Thyroid gland (tissue), 4 donors: ENCODE measurements around the gene SIGLEC1.

Experiments used
- POLR2A ChIP-seq, 2 donors: fragments of 450-650 bp; IDR thresholded peaks; one replicate each; pipeline ENCODE4 v1.6.1; 2017; ENCODE audit warnings: antibody characterized with exemption in 2 of 2, mild to moderate bottlenecking in 2 of 2, moderate library complexity in 1 of 2
- TF ChIP-seq, protein P1 (sequence below), 6 experiments: fragments of 200-600 bp in 3 of 6; fragments of 450-650 bp in 3 of 6; sonication (generic) in 3 of 6; IDR thresholded peaks; one replicate each; pipeline ENCODE4 v1.5.1; 2016 to 2019; ENCODE audit warnings: antibody characterized with exemption in 6 of 6, mild to moderate bottlenecking in 2 of 6, inconsistent platforms in 1 of 6, moderate library complexity in 1 of 6

DNA sequence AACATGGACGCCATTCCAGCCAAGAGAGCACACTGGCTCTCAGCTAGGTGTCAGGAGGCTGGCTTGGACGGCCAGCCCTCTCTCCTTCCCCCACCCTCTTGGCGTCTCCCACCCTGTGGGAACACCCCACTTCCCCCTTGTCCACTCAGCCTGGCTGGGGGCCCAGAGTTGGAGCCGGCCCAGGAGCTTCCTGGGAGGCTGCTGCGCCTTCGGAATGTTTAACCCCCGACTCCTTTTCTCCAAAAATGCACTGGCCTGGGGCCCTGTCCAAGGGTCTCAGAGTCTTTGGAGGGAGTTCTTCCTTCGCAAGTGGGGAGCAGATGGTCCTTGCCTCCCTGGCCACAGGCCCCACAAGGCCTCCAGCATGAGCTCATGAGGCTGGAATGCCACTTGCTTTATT lies 34.7 kb downstream of the SIGLEC1 start:
- TF ChIP-seq, protein P1, sequence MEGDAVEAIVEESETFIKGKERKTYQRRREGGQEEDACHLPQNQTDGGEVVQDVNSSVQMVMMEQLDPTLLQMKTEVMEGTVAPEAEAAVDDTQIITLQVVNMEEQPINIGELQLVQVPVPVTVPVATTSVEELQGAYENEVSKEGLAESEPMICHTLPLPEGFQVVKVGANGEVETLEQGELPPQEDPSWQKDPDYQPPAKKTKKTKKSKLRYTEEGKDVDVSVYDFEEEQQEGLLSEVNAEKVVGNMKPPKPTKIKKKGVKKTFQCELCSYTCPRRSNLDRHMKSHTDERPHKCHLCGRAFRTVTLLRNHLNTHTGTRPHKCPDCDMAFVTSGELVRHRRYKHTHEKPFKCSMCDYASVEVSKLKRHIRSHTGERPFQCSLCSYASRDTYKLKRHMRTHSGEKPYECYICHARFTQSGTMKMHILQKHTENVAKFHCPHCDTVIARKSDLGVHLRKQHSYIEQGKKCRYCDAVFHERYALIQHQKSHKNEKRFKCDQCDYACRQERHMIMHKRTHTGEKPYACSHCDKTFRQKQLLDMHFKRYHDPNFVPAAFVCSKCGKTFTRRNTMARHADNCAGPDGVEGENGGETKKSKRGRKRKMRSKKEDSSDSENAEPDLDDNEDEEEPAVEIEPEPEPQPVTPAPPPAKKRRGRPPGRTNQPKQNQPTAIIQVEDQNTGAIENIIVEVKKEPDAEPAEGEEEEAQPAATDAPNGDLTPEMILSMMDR (IDR thresholded peaks at IDR 0.05), result no peak
- TF ChIP-seq POLR2A (IDR thresholded peaks at IDR 0.05), result no peak
